Parathyroid adenoma (tissue), 2 donors: ENCODE results near the gene ARMS2.

Source experiments
- H2AFZ ChIP-seq: fragments of 300-600 bp; sonication (generic); one replicate; pipeline ENCODE4 v1.7.0; 2017; ENCODE audit warnings: antibody characterized with exemption, mild to moderate bottlenecking
- H3K27ac ChIP-seq: fragments of 300-600 bp; sonication (generic); one replicate; pipeline ENCODE4 v1.7.0; 2017
- H3K27me3 ChIP-seq: fragments of 300-600 bp; sonication (generic); one replicate; pipeline ENCODE4 v1.7.0; 2017; ENCODE audit warnings: low read length; ENCODE audit not compliant: control insufficient read depth, insufficient read depth
- H3K36me3 ChIP-seq: fragments of 300-600 bp; sonication (generic); one replicate; pipeline ENCODE4 v1.7.0; 2017; ENCODE audit warnings: low read length; ENCODE audit not compliant: control insufficient read depth, insufficient read depth
- H3K4me1 ChIP-seq: fragments of 300-600 bp; sonication (generic); one replicate; pipeline ENCODE4 v1.7.0; 2017; ENCODE audit warnings: control low read depth
- H3K4me2 ChIP-seq: fragments of 300-600 bp; sonication (generic); one replicate; pipeline ENCODE4 v1.7.0; 2017; ENCODE audit warnings: low read length
- H3K4me3 ChIP-seq: fragments of 300-600 bp; sonication (generic); one replicate; pipeline ENCODE4 v1.7.0; 2017; ENCODE audit warnings: low read depth, low read length
- H3K79me2 ChIP-seq: fragments of 300-600 bp; sonication (generic); one replicate; pipeline ENCODE4 v1.7.0; 2017; ENCODE audit warnings: control low read depth
- H3K9ac ChIP-seq: fragments of 300-600 bp; sonication (generic); one replicate; pipeline ENCODE4 v1.7.0; 2017; ENCODE audit warnings: mild to moderate bottlenecking
- H3K9me3 ChIP-seq: fragments of 300-600 bp; sonication (generic); one replicate; pipeline ENCODE4 v1.7.0; 2017; ENCODE audit warnings: low read length; ENCODE audit not compliant: control insufficient read depth
- TF ChIP-seq, protein P1 (sequence below): fragments of 300-600 bp; sonication (generic); IDR thresholded peaks from one replicate; pipeline ENCODE4 v1.7.0; 2017; ENCODE audit warnings: antibody characterized with exemption, mild to moderate bottlenecking
- donor health status: primary hyperparathyroidism.

ARMS2 gene

DNA sequence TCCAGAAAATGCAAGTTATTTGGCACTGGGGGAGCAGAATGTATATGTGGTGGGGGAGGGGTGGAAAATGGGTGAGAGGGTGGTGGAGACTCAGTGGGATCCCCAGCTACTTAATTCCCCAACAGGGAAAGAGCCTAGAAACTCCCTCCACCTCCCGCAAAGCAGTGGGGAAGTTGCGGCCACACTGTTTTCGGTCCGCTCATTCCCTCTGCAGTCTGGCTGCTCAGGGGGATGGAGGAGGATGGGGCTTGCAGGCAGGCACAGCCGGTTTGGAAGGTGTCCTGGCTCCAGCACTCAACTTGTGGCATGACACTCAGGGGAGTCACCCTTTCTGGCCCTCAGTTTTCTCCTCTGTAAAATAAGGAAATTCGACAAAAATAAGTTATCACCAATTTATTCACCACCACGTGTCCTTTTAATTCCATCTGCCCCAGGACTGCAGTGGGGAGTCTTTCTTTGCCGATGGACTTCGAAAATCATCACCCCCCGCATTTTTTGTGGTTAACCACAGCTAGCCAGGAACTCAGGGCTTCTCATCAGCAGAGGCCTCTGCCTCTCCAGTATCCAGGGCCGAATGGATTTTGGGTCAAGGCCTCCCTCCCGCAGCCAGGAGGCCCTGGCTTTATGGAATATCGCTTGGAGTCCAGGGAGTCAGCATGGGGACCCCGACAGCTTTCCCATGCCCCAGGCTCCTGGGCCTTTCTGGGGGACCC is 5.3 kb downstream of the ARMS2 start:
- TF ChIP-seq, protein P1, sequence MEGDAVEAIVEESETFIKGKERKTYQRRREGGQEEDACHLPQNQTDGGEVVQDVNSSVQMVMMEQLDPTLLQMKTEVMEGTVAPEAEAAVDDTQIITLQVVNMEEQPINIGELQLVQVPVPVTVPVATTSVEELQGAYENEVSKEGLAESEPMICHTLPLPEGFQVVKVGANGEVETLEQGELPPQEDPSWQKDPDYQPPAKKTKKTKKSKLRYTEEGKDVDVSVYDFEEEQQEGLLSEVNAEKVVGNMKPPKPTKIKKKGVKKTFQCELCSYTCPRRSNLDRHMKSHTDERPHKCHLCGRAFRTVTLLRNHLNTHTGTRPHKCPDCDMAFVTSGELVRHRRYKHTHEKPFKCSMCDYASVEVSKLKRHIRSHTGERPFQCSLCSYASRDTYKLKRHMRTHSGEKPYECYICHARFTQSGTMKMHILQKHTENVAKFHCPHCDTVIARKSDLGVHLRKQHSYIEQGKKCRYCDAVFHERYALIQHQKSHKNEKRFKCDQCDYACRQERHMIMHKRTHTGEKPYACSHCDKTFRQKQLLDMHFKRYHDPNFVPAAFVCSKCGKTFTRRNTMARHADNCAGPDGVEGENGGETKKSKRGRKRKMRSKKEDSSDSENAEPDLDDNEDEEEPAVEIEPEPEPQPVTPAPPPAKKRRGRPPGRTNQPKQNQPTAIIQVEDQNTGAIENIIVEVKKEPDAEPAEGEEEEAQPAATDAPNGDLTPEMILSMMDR, result no peak
- Histone ChIP-seq H3K27ac (no peak overlapping the region), H3K9ac (no peak overlapping the region), H3K79me2 (peaks cover 3% of the 10 kb centered on the region), H3K4me1 (no peaks in the 10 kb centered on the region), H3K4me2 (no peak overlapping the region), H3K4me3 (no peak overlapping the region), H3K36me3 (no peaks in the 10 kb centered on the region), H2AFZ (no peak overlapping the region), H3K27me3 (no peaks in the 10 kb centered on the region), H3K9me3 (no peaks in the 10 kb centered on the region)

DNA sequence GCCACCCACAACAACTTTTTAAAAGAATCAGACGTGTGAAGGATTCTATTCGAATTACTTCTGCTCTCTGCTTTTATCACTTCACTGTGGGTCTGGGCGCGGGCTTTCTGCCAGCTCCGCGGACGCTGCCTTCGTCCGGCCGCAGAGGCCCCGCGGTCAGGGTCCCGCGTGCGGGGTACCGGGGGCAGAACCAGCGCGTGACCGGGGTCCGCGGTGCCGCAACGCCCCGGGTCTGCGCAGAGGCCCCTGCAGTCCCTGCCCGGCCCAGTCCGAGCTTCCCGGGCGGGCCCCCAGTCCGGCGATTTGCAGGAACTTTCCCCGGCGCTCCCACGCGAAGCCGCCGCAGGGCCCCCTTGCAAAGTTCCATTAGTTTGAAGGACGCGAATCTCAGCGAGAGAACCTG is 6.4 kb downstream of the ARMS2 start:
- H3K36me3 ChIP-seq, result no peaks in the 10 kb centered on the region
- H3K27ac ChIP-seq, result no peak overlapping the region
- TF ChIP-seq, protein P1, result no peak
- H3K79me2 ChIP-seq, result peaks cover 3% of the 10 kb centered on the region
- H3K27me3 ChIP-seq, result no peaks in the 10 kb centered on the region
- H2AFZ ChIP-seq, result peak overlapping the region; percentile 96
- H3K9ac ChIP-seq, result no peak overlapping the region
- H3K4me1 ChIP-seq, result no peaks in the 10 kb centered on the region
- H3K9me3 ChIP-seq, result no peaks in the 10 kb centered on the region
- H3K4me3 ChIP-seq, result peak overlapping the region; percentile 53
- H3K4me2 ChIP-seq, result peak overlapping the region; percentile 88

DNA sequence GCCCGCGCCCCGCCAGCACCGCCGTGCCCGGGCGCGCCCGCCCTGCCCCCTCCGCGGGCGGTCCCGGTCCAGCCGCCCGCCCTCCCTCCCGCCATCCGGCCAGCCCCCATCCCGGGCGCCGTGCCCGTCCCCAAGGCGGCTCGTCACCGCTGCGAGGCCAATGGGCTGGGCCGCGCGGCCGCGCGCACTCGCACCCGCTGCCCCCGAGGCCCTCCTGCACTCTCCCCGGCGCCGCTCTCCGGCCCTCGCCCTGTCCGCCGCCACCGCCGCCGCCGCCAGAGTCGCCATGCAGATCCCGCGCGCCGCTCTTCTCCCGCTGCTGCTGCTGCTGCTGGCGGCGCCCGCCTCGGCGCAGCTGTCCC is 6.9 kb downstream of the ARMS2 start, which contains the start of gene HTRA1:
Gene HTRA1 (plus strand): TSS at position 187 of the 362 bp plus-strand sequence. CDS start 100 bp downstream, at position 287.
- H3K9ac ChIP-seq, result no peak within 1 kb of the TSS
- no peaks in the 10 kb centered on the region for H3K9me3 ChIP-seq
- H2AFZ ChIP-seq, result peak within 1 kb of the TSS; percentile 96
- H3K4me1 ChIP-seq, result no peaks in the 10 kb centered on the region
- peak within 1 kb of the TSS; percentile 59 for H3K4me3 ChIP-seq
- peak within 1 kb of the TSS; percentile 88 for H3K4me2 ChIP-seq
- H3K36me3 ChIP-seq, result no peaks in the 10 kb centered on the region
- TF ChIP-seq, protein P1, result no peak
- peaks cover 3% of the 10 kb centered on the region for H3K79me2 ChIP-seq
- no peaks in the 10 kb centered on the region for H3K27me3 ChIP-seq
- peak within 1 kb of the TSS; percentile 51 for H3K27ac ChIP-seq

DNA sequence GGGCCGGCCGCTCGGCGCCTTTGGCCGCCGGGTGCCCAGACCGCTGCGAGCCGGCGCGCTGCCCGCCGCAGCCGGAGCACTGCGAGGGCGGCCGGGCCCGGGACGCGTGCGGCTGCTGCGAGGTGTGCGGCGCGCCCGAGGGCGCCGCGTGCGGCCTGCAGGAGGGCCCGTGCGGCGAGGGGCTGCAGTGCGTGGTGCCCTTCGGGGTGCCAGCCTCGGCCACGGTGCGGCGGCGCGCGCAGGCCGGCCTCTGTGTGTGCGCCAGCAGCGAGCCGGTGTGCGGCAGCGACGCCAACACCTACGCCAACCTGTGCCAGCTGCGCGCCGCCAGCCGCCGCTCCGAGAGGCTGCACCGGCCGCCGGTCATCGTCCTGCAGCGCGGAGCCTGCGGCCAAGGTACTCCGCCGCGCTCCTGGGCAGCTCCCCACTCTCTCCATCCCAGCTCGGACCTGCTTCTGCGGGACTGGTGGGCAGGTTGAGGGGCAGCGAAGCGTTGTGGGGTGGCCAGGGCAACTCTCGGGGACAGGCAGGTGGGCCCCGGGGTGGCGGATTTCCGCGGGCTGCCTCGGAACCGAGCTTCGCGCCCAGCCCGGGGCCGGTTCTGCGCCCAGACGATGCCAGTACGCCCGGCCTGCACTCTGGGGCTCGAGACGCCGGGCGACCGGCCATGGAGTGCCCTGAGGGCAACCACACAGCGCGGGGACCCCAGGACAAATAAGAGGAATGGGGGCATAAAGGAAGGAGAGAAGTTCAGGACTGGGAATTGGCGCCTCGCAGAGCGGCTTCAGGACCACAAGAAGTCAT is 7.5 kb downstream of the ARMS2 start:
- H2AFZ ChIP-seq, result peak overlapping the region; percentile 90
- no peaks in the 10 kb centered on the region for H3K4me1 ChIP-seq
- H3K27ac ChIP-seq, result peak overlapping the region; percentile 51
- no peaks in the 10 kb centered on the region for H3K36me3 ChIP-seq
- H3K79me2 ChIP-seq, result peaks cover 3% of the 10 kb centered on the region
- peak overlapping the region; percentile 59 for H3K4me3 ChIP-seq
- H3K4me2 ChIP-seq, result peak overlapping the region; percentile 77
- TF ChIP-seq, protein P1, result no peak
- no peaks in the 10 kb centered on the region for H3K27me3 ChIP-seq
- no peak overlapping the region for H3K9ac ChIP-seq
- no peaks in the 10 kb centered on the region for H3K9me3 ChIP-seq
